CD4-positive, CD25-positive, alpha-beta regulatory T cell (primary cell): ENCODE data around the gene FBXO34. TPM values are rescaled to one million over a fixed set of nuclear protein-coding genes. Genes with fewer than 3 reads are reported as not detected.
A peak's percentile ranks its signal among the peaks of the same experiment; 100 is the strongest.

Experiments used
- ATAC-seq, 2 donors: fragments of 150-1000 bp; cut with Tn5 transposase; one replicate each; pipeline ENCODE4 v1.10.0; 2021; ENCODE audit warnings: low read depth in 2 of 2, moderate number of reproducible peaks in 2 of 2, moderate library complexity in 1 of 2
- DNase-seq, 3 donors: peaks; one replicate each; pipeline versions ENCODE4 v3.0.0 to v3.0.0-alpha.2; 2012 to 2022; ENCODE audit warnings: mixed read lengths in 1 of 3
- H3K27ac ChIP-seq: one replicate; pipeline ENCODE4 v1.7.0; 2013; ENCODE audit warnings: mild to moderate bottlenecking, low read length; ENCODE audit not compliant: insufficient read depth, poor library complexity, severe bottlenecking
- H3K27me3 ChIP-seq: one replicate; pipeline ENCODE4 v1.7.0; 2013; ENCODE audit warnings: low read length; ENCODE audit not compliant: control insufficient read depth, insufficient read depth
- H3K36me3 ChIP-seq: one replicate; pipeline ENCODE4 v1.7.0; 2013; ENCODE audit warnings: mild to moderate bottlenecking, low read length, moderate library complexity; ENCODE audit not compliant: control insufficient read depth, insufficient read depth
- H3K4me1 ChIP-seq: 2 replicates; pipeline ENCODE4 v1.7.0; 2013; ENCODE audit warnings: mild to moderate bottlenecking, low read length; ENCODE audit not compliant: insufficient read depth, control insufficient read depth, poor library complexity, severe bottlenecking
- H3K4me3 ChIP-seq: one replicate; pipeline ENCODE4 v1.7.0; 2013; ENCODE audit warnings: low read depth, mild to moderate bottlenecking, low read length, moderate library complexity
- H3K9me3 ChIP-seq, 2 experiments: 1 replicate in 1 of 2; 2 replicates in 1 of 2; pipeline ENCODE4 v1.7.0; 2013; ENCODE audit warnings: low read length in 2 of 2, mild to moderate bottlenecking in 1 of 2, moderate library complexity in 1 of 2; ENCODE audit not compliant: control insufficient read depth in 2 of 2
- H3K27ac Mint-ChIP-seq, 3 donors: one replicate each; pipeline ENCODE4 v1.8.0; 2020 to 2022; ENCODE audit warnings: mild to moderate bottlenecking in 3 of 3, mixed read lengths in 3 of 3, moderate library complexity in 2 of 3
- H3K27me3 Mint-ChIP-seq: one replicate; pipeline ENCODE4 v1.8.0; 2022; ENCODE audit warnings: mild to moderate bottlenecking, mixed read lengths
- H3K36me3 Mint-ChIP-seq: one replicate; pipeline ENCODE4 v1.8.0; 2020; ENCODE audit warnings: mixed read lengths
- H3K4me1 Mint-ChIP-seq, 4 donors: one replicate each; pipeline ENCODE4 v1.8.0; 2020 to 2022; ENCODE audit warnings: mixed read lengths in 4 of 4, mild to moderate bottlenecking in 1 of 4
- H3K4me3 Mint-ChIP-seq, 4 donors: one replicate each; pipeline ENCODE4 v1.8.0; 2020 to 2022; ENCODE audit warnings: mild to moderate bottlenecking in 4 of 4, mixed read lengths in 4 of 4, moderate library complexity in 3 of 4
- H3K9me3 Mint-ChIP-seq, 7 donors: one replicate each; pipeline ENCODE4 v1.8.0; 2020 to 2022; ENCODE audit warnings: mixed read lengths in 7 of 7, mild to moderate bottlenecking in 3 of 7, moderate library complexity in 2 of 7
- polyA plus RNA-seq, 4 donors: library from polyadenylated mRNA; unstranded; fragments of 300-500 nt; fragmentation: Illumina TruSeq; gene quantifications; one replicate each; pipeline ENCODE4 v1.2.3, GENCODE V29; 2021
- total RNA-seq: library from RNA; stranded (reverse); gene quantifications from one replicate; pipeline ENCODE4 v1.2.3, GENCODE V29; 2022

FBXO34 gene
- total and polyA plus RNA-seq, 5 donors from 2014 or later: 28.8 to 41.6 (median 32.4) TPM

DNA sequence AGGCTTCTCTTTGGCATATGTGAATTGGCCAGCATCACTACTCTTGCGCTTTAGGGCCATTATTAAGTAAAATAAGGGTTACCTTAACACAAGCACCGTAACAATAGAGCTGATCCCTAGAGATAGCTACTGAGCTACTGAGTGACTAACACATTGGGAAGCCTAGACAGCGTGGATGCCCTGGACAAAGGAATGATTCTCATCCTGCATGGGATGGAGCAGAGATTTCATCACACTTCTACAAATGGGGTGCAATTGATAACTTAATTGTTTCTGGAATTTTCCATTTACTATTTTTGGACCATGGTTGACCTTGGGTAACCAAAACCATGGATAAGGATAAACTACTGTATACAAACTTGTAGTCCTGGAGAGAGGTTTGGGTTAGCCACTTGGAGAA, 57.1 kb downstream of the FBXO34 start:
- DNase-seq (no peak), ATAC-seq (no peak)
- Histone ChIP-seq H3K4me3 (no peak overlapping the region), H3K4me1 (peaks cover 34% of the 10 kb centered on the region), H3K27me3 (no peaks in the 10 kb centered on the region), H3K27ac (no peak overlapping the region), H3K9me3 (no peaks in the 10 kb centered on the region), H3K36me3 (no peaks in the 10 kb centered on the region)
- peaks cover 22 to 76% (median 49%) of the 10 kb centered on the region in 4 donors for H3K4me1 Mint-ChIP-seq
- peaks cover 0 to 2% (median 0%) of the 10 kb centered on the region in 7 donors for H3K9me3 Mint-ChIP-seq
- peaks cover 4% of the 10 kb centered on the region for H3K36me3 Mint-ChIP-seq
- H3K27me3 Mint-ChIP-seq: no peaks in the 10 kb centered on the region
- H3K4me3 Mint-ChIP-seq: no peak overlapping the region
- peak overlapping the region in 2 of 3 donors; percentile 0 to 12 for H3K27ac Mint-ChIP-seq

DNA sequence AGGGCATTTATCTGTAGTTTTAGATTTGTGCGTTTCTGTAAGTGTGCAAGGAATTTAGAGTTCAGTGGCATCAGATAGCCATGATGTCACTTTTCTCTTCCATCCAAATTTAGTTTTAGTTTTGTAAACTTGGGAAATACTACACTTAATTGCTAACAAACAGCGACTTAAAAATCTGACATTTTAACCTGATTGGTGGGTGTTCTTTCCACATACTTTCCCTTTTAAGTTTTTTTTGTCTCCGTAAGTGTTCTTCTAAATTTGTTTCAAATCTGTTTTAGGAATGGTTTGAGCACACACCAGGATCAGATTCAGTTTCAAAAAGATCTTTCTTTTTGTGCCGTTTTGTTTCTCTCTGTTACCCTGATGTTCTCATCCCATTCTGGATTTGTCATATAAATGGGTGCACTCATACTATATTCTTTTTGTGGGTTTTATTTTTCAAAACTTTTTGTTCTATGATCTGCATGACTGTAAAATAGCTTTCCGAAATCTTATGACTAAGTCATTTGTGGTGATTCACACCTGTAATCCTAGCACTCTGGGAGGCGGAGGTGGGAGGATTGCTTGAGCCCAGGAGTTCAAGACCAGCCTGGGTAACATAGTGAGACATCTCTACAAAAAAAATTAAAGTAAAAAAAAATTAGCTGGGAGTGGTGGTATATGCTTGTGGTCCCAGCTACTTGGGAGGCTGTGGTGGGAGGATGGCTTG, 58.9 kb downstream of the FBXO34 start:
- Histone ChIP-seq H3K4me3 (no peak overlapping the region), H3K27ac (no peak overlapping the region), H3K36me3 (no peaks in the 10 kb centered on the region), H3K4me1 (peaks cover 52% of the 10 kb centered on the region), H3K27me3 (no peaks in the 10 kb centered on the region), H3K9me3 (no peaks in the 10 kb centered on the region)
- ATAC-seq (no peak), DNase-seq (no peak)
- Mint-ChIP-seq H3K36me3 (peaks cover 3% of the 10 kb centered on the region), H3K27me3 (no peaks in the 10 kb centered on the region), H3K4me1 (peaks cover 29 to 86% (median 58%) of the 10 kb centered on the region in 4 donors), H3K4me3 (peak overlapping the region in 1 of 4 donors; percentile 41), H3K9me3 (peaks cover 0 to 2% (median 0%) of the 10 kb centered on the region in 7 donors), H3K27ac (peak overlapping the region in 2 of 3 donors; percentile 33 to 85)

DNA sequence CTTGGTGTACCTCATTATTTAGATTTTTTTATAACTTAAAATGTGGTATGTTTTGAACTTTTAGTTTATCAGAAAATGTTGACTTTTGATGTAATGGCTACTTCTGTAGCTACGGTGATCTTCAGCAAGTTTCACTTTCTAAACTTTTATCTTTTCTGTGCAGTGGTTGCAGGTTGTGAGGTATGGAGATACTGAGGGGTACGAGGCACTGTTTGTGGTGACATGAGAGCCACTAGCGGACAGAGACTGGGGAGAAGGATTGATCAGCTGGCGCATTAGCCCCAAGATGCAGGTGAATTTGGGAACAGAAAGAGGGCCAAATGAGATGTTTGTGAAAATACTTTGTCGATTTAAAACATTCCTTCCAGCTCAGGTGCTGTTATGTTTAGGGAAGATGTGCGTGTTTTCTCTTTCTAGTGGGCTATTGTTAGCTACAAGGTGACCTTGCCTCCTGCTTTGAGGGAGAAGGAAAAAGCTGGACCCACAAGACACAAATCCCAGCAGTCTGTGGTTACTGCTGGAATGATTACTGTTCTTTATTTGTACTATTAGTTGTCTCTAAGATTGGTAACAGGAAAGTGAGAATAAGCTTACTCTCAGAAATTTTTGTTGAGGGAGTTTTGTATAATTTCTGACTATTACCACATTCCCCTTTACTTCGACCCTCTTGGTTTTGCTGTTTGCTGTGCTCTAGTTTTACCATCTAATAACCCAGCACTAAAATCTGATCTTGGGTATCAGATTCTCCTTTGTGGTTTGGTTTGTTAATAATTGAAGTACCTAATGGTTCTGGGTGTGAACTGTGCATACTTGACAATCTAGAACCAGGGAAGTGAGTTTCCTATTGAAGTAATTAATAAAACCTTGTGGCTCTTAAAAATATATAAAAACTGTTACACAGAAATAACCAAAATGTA, 61.7 kb downstream of the FBXO34 start:
- ATAC-seq (peak; percentile 42 to 51), DNase-seq (peak in 2 of 3 donors; percentile 41 to 70)
- H3K36me3 ChIP-seq: no peaks in the 10 kb centered on the region
- Mint-ChIP-seq H3K27me3 (no peaks in the 10 kb centered on the region), H3K9me3 (no peaks in the 10 kb centered on the region), H3K36me3 (peaks cover 3% of the 10 kb centered on the region), H3K27ac (peak overlapping the region; percentile 88 to 98 (median 92)), H3K4me1 (peaks cover 36 to 86% (median 60%) of the 10 kb centered on the region in 4 donors), H3K4me3 (peak overlapping the region; percentile 85 to 96 (median 88))
- H3K9me3 ChIP-seq: no peaks in the 10 kb centered on the region
- peak overlapping the region; percentile 91 for H3K4me3 ChIP-seq
- peaks cover 75% of the 10 kb centered on the region for H3K4me1 ChIP-seq
- peak overlapping the region; percentile 76 for H3K27ac ChIP-seq
- H3K27me3 ChIP-seq: no peaks in the 10 kb centered on the region

DNA sequence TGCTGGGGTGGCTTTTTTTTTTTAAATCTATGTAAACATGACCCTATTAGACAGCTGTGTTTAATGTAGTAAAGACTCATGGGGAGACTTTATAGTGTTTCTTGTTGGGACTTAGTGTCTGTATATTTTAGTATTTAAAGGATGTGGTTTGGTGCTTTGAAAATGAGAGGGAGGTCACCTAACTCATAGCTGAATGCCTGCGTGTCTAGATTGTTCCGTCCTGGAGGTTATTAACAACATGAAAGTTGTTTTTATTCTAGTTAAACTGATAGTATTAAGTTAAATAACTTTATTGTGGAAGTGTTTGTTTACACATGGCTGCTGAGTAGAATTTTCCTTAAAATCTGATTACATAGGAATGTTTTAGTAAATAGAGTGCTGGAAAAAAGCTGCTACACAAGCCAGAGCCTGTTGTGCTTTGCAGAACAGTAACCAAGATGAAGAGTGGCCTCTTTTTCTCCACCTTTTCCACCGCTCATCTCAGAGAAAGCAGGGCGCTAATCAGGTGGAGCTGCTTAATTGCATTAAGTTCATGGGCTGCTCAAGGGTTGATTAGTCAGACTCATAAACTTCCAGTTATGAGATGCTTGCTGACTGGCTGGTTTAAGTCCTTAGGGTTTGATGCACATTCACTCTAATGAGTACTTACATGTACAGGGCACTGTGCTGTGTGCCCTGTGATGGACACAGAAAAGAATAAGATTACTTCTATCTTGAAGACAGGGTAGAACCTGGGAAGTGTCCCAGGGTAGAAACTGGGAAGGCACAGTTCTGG, 62.7 kb downstream of the FBXO34 start:
- Mint-ChIP-seq H3K4me3 (peak overlapping the region; percentile 85 to 96 (median 88)), H3K9me3 (no peaks in the 10 kb centered on the region), H3K27me3 (no peaks in the 10 kb centered on the region), H3K4me1 (peaks cover 36 to 88% (median 65%) of the 10 kb centered on the region in 4 donors), H3K36me3 (peaks cover 3% of the 10 kb centered on the region), H3K27ac (peak overlapping the region; percentile 88 to 98 (median 92))
- DNase-seq (peak in 2 of 3 donors; percentile 50 to 76), ATAC-seq (peak; percentile 54 to 64)
- Histone ChIP-seq H3K27ac (peak overlapping the region; percentile 76), H3K36me3 (no peaks in the 10 kb centered on the region), H3K4me3 (peak overlapping the region; percentile 91), H3K4me1 (peaks cover 77% of the 10 kb centered on the region), H3K27me3 (no peaks in the 10 kb centered on the region), H3K9me3 (no peaks in the 10 kb centered on the region)

DNA sequence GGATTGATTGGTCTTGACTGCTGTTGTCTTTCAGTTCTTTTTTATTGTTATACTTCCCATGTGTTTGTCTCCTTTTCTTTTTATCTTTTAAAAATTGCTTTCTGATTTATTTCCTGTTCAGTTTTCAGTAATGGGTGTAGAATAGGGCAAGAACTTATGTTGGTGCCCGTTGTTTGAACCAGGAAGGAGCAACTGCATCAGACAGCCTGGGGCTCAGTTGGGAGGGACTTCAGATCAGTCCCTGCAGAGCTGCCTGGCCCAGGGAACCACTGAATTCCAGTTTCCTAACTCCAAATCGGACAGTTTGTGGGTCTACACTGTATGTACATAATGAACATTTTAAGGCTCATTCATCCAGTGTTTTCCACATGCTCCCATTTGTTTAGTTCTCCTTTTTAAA, 64.9 kb downstream of the FBXO34 start:
- H3K9me3 Mint-ChIP-seq: no peaks in the 10 kb centered on the region
- ATAC-seq (peak; percentile 20 to 24), DNase-seq (peak; percentile 5 to 71 (median 26))
- Histone ChIP-seq H3K4me1 (peaks cover 76% of the 10 kb centered on the region), H3K27ac (peak overlapping the region; percentile 76), H3K27me3 (no peaks in the 10 kb centered on the region), H3K9me3 (no peaks in the 10 kb centered on the region), H3K4me3 (peak overlapping the region; percentile 91), H3K36me3 (no peaks in the 10 kb centered on the region)
- H3K27ac Mint-ChIP-seq: peak overlapping the region; percentile 71 to 82 (median 76)
- H3K4me1 Mint-ChIP-seq: peaks cover 36 to 88% (median 72%) of the 10 kb centered on the region in 4 donors
- H3K27me3 Mint-ChIP-seq: no peaks in the 10 kb centered on the region
- peaks cover 3% of the 10 kb centered on the region for H3K36me3 Mint-ChIP-seq
- H3K4me3 Mint-ChIP-seq: peak overlapping the region; percentile 64 to 82 (median 72)

DNA sequence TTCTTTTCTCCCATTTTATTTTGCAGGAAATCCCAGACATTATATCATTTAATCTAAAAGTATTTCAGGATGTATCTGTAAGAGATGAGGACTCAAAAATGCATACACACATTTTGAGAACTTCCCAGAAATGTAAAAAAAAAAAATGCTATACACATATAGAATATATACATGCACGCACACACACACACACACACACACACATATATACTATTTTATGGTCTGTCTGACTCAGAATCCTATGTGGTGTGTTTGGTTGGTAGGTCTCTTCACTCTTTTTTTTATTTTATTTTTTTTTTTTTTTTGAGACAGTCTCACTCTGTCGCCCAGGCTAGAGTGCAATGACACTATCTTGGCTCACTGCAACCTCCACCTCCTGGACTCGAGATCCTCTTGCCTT, 65.5 kb downstream of the FBXO34 start:
- Histone ChIP-seq H3K4me1 (peaks cover 76% of the 10 kb centered on the region), H3K27ac (peak overlapping the region; percentile 76), H3K27me3 (no peaks in the 10 kb centered on the region), H3K4me3 (peak overlapping the region; percentile 91), H3K9me3 (no peaks in the 10 kb centered on the region), H3K36me3 (no peaks in the 10 kb centered on the region)
- peak overlapping the region; percentile 71 to 88 (median 82) for H3K27ac Mint-ChIP-seq
- peaks cover 36 to 92% (median 74%) of the 10 kb centered on the region in 4 donors for H3K4me1 Mint-ChIP-seq
- ATAC-seq: no peak
- H3K27me3 Mint-ChIP-seq: no peaks in the 10 kb centered on the region
- no peak for DNase-seq
- no peaks in the 10 kb centered on the region for H3K9me3 Mint-ChIP-seq
- H3K4me3 Mint-ChIP-seq: peak overlapping the region; percentile 64 to 82 (median 72)
- peaks cover 3% of the 10 kb centered on the region for H3K36me3 Mint-ChIP-seq

DNA sequence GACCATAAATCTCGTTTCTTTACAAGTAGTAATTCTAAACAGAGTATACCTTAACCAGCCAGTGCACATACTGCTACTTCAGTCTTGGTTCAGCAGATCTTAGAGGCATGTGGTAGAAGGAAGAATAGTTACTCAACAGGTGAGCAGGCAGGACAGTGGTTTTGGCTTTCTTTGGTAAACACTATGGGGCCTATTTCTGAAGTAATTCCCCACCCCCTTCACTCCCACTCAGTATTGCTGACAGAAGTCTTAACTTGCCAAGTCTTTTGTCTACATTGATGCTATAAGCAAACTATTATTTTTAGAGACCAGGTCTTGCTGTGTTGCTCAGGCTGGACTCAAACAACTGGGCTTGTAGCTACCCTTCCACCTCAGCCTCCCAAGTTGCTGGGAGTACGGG, 68.5 kb downstream of the FBXO34 start:
- H3K4me1 Mint-ChIP-seq: peaks cover 13 to 85% (median 55%) of the 10 kb centered on the region in 4 donors
- Histone ChIP-seq H3K9me3 (no peaks in the 10 kb centered on the region), H3K27ac (no peak overlapping the region), H3K27me3 (no peaks in the 10 kb centered on the region), H3K4me1 (peaks cover 48% of the 10 kb centered on the region), H3K4me3 (no peak overlapping the region), H3K36me3 (no peaks in the 10 kb centered on the region)
- no peaks in the 10 kb centered on the region for H3K27me3 Mint-ChIP-seq
- no peaks in the 10 kb centered on the region for H3K9me3 Mint-ChIP-seq
- peak overlapping the region; percentile 1 to 63 (median 17) for H3K4me3 Mint-ChIP-seq
- ATAC-seq (no peak), DNase-seq (peak in 1 of 3 donors; percentile 29)
- H3K36me3 Mint-ChIP-seq: no peaks in the 10 kb centered on the region
- peak overlapping the region in 2 of 3 donors; percentile 59 to 71 for H3K27ac Mint-ChIP-seq
